Measurements from ENCODE around the gene VARS1. TPM values are rescaled to one million over a fixed set of nuclear protein-coding genes. Genes with fewer than 3 reads are reported as not detected.

VARS1 gene
- total and polyA plus RNA-seq, 2 experiments from 2014 or later: 71.2 to 137 TPM

DNA sequence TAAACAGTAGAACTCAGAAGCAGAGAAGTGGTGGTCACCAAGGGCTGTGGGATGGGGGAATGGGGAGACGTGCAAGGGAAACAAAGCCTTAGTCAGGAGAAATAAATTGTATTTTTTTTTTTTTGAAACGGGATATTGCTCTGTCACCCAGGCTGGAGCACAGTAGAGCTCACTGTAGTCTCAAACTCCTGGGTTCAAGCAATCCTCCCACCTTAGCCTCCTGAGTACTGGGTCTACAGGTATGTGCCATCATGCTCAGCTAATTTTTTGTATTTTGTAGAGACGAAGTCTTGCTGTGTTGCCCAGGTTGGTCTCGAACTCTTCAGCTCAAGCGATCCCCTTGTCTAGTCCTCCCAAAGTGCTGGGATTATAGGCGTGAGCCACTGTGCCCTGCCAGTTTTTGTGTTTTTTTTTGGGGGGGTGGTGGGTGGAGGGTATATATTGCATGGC lies 35.4 kb upstream of the VARS1 start:
- Histone ChIP-seq H3K4me2 (peak overlapping the region; percentile 76), H3K79me2 (replicated peaks; ENCODE audit: insufficient read depth) (peaks cover 36% of the 10 kb centered on the region), H3K9me2 (ENCODE audit: insufficient read depth) (no peaks in the 10 kb centered on the region), H3K4me1 (ENCODE audit: insufficient read depth) (peaks cover 14% of the 10 kb centered on the region), H2AFZ (no peak overlapping the region), H4K20me1 (replicated peaks; ENCODE audit: insufficient read depth) (peaks cover 5% of the 10 kb centered on the region), H3F3A (replicated peaks; ENCODE audit: low read depth) (peaks cover 26% of the 10 kb centered on the region), H3K4me3 (peak overlapping the region; percentile 59), H3K27ac (ENCODE audit: low read depth) (no peak overlapping the region), H3K27me3 (ENCODE audit: insufficient read depth) (no peaks in the 10 kb centered on the region), H3K36me3 (ENCODE audit: insufficient read depth) (peaks cover 2% of the 10 kb centered on the region; the same call in 1 of the 2 replicates)
- Mint-ChIP-seq H3K4me1 (peaks cover 15% of the 10 kb centered on the region), H3K27me3 (ENCODE audit: insufficient read depth, low read depth, poor library complexity) (peaks cover 22% of the 10 kb centered on the region), H3K27ac (no peak overlapping the region), H3K4me3 (peak overlapping the region; percentile 87), H3K9me3 (peaks cover 8% of the 10 kb centered on the region; the same call in 2 of the 3 replicates), H3K36me3 (ENCODE audit: low read depth) (peaks cover 18% of the 10 kb centered on the region)
- no peak for ATAC-seq
- TF ChIP-seq EZH2 (IDR thresholded peaks at IDR 0.05; ENCODE audit: low read depth, unreplicated experiment): no peak
- no peak for TF ChIP-seq ZNF331 (CRISPR knock-in tag; IDR thresholded peaks at IDR 0.05; ENCODE audit: low read depth)
- TF ChIP-seq EZH2phosphoT487 (IDR thresholded peaks at IDR 0.05; ENCODE audit: unreplicated experiment): no peak
- TF ChIP-seq, protein P1, sequence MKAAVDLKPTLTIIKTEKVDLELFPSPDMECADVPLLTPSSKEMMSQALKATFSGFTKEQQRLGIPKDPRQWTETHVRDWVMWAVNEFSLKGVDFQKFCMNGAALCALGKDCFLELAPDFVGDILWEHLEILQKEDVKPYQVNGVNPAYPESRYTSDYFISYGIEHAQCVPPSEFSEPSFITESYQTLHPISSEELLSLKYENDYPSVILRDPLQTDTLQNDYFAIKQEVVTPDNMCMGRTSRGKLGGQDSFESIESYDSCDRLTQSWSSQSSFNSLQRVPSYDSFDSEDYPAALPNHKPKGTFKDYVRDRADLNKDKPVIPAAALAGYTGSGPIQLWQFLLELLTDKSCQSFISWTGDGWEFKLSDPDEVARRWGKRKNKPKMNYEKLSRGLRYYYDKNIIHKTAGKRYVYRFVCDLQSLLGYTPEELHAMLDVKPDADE (IDR thresholded peaks at IDR 0.05): no peak
- TF ChIP-seq, protein P2, sequence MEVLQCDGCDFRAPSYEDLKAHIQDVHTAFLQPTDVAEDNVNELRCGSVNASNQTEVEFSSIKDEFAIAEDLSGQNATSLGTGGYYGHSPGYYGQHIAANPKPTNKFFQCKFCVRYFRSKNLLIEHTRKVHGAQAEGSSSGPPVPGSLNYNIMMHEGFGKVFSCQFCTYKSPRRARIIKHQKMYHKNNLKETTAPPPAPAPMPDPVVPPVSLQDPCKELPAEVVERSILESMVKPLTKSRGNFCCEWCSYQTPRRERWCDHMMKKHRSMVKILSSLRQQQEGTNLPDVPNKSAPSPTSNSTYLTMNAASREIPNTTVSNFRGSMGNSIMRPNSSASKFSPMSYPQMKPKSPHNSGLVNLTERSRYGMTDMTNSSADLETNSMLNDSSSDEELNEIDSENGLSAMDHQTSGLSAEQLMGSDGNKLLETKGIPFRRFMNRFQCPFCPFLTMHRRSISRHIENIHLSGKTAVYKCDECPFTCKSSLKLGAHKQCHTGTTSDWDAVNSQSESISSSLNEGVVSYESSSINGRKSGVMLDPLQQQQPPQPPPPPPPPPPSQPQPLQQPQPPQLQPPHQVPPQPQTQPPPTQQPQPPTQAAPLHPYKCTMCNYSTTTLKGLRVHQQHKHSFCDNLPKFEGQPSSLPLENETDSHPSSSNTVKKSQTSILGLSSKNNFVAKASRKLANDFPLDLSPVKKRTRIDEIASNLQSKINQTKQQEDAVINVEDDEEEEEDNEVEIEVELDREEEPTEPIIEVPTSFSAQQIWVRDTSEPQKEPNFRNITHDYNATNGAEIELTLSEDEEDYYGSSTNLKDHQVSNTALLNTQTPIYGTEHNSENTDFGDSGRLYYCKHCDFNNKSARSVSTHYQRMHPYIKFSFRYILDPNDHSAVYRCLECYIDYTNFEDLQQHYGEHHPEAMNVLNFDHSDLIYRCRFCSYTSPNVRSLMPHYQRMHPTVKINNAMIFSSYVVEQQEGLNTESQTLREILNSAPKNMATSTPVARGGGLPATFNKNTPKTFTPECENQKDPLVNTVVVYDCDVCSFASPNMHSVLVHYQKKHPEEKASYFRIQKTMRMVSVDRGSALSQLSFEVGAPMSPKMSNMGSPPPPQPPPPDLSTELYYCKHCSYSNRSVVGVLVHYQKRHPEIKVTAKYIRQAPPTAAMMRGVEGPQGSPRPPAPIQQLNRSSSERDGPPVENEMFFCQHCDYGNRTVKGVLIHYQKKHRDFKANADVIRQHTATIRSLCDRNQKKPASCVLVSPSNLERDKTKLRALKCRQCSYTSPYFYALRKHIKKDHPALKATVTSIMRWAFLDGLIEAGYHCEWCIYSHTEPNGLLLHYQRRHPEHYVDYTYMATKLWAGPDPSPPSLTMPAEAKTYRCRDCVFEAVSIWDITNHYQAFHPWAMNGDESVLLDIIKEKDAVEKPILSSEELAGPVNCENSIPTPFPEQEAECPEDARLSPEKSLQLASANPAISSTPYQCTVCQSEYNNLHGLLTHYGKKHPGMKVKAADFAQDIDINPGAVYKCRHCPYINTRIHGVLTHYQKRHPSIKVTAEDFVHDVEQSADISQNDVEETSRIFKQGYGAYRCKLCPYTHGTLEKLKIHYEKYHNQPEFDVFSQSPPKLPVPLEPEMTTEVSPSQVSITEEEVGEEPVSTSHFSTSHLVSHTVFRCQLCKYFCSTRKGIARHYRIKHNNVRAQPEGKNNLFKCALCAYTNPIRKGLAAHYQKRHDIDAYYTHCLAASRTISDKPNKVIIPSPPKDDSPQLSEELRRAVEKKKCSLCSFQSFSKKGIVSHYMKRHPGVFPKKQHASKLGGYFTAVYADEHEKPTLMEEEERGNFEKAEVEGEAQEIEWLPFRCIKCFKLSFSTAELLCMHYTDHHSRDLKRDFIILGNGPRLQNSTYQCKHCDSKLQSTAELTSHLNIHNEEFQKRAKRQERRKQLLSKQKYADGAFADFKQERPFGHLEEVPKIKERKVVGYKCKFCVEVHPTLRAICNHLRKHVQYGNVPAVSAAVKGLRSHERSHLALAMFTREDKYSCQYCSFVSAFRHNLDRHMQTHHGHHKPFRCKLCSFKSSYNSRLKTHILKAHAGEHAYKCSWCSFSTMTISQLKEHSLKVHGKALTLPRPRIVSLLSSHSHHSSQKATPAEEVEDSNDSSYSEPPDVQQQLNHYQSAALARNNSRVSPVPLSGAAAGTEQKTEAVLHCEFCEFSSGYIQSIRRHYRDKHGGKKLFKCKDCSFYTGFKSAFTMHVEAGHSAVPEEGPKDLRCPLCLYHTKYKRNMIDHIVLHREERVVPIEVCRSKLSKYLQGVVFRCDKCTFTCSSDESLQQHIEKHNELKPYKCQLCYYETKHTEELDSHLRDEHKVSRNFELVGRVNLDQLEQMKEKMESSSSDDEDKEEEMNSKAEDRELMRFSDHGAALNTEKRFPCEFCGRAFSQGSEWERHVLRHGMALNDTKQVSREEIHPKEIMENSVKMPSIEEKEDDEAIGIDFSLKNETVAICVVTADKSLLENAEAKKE (CRISPR knock-in tag; IDR thresholded peaks at IDR 0.05): no peak
- TF ChIP-seq CREB1 (CRISPR knock-in tag; IDR thresholded peaks at IDR 0.05; ENCODE audit: low read depth): no peak
- TF ChIP-seq, protein P3, sequence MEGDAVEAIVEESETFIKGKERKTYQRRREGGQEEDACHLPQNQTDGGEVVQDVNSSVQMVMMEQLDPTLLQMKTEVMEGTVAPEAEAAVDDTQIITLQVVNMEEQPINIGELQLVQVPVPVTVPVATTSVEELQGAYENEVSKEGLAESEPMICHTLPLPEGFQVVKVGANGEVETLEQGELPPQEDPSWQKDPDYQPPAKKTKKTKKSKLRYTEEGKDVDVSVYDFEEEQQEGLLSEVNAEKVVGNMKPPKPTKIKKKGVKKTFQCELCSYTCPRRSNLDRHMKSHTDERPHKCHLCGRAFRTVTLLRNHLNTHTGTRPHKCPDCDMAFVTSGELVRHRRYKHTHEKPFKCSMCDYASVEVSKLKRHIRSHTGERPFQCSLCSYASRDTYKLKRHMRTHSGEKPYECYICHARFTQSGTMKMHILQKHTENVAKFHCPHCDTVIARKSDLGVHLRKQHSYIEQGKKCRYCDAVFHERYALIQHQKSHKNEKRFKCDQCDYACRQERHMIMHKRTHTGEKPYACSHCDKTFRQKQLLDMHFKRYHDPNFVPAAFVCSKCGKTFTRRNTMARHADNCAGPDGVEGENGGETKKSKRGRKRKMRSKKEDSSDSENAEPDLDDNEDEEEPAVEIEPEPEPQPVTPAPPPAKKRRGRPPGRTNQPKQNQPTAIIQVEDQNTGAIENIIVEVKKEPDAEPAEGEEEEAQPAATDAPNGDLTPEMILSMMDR (conservative IDR thresholded peaks at IDR 0.05; ENCODE audit: low read depth in 2 of 2): no peak
- TF ChIP-seq STAT1 (IDR thresholded peaks at IDR 0.05; ENCODE audit: unreplicated experiment): no peak
- TF ChIP-seq NANOG (IDR thresholded peaks at IDR 0.05; ENCODE audit: borderline replicate concordance): no peak
- TF ChIP-seq, protein P4, sequence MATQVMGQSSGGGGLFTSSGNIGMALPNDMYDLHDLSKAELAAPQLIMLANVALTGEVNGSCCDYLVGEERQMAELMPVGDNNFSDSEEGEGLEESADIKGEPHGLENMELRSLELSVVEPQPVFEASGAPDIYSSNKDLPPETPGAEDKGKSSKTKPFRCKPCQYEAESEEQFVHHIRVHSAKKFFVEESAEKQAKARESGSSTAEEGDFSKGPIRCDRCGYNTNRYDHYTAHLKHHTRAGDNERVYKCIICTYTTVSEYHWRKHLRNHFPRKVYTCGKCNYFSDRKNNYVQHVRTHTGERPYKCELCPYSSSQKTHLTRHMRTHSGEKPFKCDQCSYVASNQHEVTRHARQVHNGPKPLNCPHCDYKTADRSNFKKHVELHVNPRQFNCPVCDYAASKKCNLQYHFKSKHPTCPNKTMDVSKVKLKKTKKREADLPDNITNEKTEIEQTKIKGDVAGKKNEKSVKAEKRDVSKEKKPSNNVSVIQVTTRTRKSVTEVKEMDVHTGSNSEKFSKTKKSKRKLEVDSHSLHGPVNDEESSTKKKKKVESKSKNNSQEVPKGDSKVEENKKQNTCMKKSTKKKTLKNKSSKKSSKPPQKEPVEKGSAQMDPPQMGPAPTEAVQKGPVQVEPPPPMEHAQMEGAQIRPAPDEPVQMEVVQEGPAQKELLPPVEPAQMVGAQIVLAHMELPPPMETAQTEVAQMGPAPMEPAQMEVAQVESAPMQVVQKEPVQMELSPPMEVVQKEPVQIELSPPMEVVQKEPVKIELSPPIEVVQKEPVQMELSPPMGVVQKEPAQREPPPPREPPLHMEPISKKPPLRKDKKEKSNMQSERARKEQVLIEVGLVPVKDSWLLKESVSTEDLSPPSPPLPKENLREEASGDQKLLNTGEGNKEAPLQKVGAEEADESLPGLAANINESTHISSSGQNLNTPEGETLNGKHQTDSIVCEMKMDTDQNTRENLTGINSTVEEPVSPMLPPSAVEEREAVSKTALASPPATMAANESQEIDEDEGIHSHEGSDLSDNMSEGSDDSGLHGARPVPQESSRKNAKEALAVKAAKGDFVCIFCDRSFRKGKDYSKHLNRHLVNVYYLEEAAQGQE (IDR thresholded peaks at IDR 0.05; ENCODE audit: unreplicated experiment): no peak
- no peak for TF ChIP-seq POLR2AphosphoS5 (IDR thresholded peaks at IDR 0.05; ENCODE audit: low read depth)
- no peak for TF ChIP-seq JUNB (IDR thresholded peaks at IDR 0.05; ENCODE audit: unreplicated experiment)
- TF ChIP-seq ZNF114 (CRISPR knock-in tag; IDR thresholded peaks at IDR 0.05): no peak
- DNase-seq (ENCODE audit: low spot score): no peak

All from GM23338 (cell line).